T-helper 2 cell treated with Interferon-gamma antibody and Interleukin-4, amounts not matched to agents 100 ng/mL and 5 ng/mL, for 36 hours (primary cell): ENCODE measurements around the gene ASXL1. TPM values are rescaled to one million over a fixed set of nuclear protein-coding genes. Genes with fewer than 3 reads are reported as not detected.
"Not testable (repeated sequence)": the region's sequence is repeated elsewhere in the genome, so short reads cannot be mapped to it uniquely, and the experiment has no call there.

Experiments
- intact Hi-C: fragments of 100-400 bp; cut with micrococcal nuclease; formaldehyde crosslinking; loops from one replicate; pipeline ENCODE4 v1.15.1; 2023
- total RNA-seq: library from RNA; stranded (reverse); gene quantifications from 2 replicates; pipeline ENCODE4 v1.2.3, GENCODE V29; 2022

The ASXL1 gene
- total RNA-seq, 1 donor from 2014 or later, result 98.7 TPM

DNA sequence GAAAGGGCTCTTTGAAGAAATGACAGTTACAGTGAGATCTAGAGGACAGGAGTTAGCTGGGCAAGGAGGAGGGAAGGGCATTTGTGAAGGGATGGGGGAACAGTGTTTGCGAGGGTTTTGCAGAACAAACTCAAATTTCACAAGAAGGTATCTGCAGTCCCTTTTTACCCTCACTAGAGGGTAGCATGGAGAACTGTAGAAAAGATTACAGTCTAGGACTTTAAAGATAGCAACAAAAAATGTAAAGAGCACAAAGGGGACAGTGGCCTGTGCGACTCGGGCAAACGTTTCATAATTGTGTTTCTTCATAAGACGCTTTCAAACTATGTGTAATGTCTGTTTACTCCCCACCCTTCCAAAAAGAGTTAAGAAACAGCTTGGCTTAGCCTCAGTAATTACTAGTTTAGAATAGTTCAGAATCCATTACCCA is 21.2 kb upstream of the ASXL1 start:
- intact Hi-C loops, result loop anchor here (2.0 kb wide), 1 partner anchor 20 kb away; no protein-coding TSS in a partner anchor

DNA sequence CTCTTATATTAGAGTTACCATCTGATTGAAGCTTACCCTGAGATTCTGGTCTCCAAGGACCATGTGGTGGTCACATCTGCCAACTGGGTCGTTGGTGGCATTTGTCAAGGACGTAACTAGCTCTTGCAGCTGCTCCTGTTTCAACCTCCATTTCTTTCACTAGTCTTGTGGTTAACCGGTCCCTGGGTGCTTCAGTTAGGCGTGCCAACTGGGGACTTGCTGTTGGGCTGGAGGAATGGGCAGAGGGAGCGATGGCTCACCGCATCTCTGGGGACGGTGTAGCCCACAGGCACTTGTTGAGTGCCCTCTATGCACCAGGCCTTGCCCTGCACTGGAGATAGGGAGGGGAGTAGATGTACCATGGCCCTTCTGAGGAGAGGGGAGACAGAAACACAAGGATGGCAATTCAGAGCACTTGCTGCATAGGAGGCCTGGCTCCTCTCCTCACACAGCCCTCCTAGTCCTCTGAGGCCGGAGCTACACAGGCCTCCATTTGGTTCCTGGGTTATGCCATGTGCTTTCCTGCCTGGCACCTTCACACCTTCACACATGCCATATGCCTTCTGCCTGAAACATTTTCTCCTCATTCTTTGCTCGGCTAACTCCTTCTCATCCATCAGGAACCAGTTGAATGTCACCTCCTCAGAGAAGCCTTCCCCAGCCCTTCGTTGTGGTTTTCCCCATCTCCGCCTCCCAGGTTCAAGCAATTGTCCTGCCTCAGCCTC is 20.0 kb upstream of the ASXL1 start:
- intact Hi-C loops, result loop anchor here (2.0 kb wide), 1 partner anchor 19 kb away; no protein-coding TSS in a partner anchor

DNA sequence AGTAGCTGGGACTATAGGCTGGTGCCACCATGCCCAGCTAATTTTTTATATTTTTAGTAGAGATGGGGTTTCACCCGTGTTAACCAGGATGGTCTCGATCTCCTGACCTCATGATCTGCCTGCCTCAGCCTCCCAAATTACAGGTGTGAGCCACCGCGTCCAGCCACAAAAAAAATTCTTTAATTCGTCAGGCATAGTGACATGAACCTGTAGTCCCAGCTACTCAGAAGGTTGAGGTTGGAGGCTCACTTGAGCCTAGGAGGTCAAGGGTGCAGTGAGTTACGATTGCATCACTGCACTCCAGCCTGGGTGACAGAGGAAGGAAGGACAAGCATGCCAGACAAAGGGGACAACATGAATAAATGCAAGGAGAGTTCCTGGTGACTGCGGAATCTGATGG is 19.5 kb upstream of the ASXL1 start:
- intact Hi-C loops, result no loop called here

DNA sequence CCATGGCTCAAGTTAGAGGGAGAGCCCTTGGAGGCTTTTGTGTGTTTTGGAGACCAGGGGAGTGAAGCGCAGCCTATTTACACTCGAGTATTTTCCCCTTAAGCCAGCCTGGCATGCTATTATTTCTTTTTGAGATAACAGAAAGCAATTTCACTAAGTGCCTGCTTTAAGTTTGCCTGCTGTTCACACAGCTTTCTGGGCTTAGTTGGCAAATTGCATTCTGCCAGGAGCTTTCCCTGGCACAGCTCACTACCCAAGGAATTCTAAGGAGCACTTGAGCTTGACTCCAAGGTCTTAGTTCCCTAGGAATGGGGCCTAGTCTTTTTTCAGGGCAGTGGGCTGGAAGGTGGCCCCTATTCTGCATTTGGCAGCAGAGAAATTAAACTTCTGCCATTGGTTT is 19.0 kb upstream of the ASXL1 start:
- intact Hi-C loops, result no loop called here

DNA sequence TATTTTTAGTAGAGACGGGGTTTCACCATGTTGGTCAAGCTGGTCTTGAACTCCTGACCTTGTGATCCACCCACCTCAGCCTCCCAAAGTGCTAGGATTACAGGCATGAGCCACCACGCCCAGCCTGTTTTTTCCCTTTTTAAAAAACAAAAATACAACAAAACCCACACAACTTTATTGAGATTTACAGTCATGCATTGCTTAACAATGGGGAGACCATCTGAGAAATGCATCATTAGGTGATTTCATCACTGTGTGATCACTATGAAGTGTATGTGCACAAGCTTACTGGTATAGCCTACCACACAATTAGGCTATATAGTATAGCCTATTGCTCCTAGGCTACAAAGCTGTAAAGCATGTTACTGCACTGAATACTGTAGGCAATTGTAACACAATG is 17.1 kb upstream of the ASXL1 start:
- intact Hi-C loops, result not testable (repeated sequence)

DNA sequence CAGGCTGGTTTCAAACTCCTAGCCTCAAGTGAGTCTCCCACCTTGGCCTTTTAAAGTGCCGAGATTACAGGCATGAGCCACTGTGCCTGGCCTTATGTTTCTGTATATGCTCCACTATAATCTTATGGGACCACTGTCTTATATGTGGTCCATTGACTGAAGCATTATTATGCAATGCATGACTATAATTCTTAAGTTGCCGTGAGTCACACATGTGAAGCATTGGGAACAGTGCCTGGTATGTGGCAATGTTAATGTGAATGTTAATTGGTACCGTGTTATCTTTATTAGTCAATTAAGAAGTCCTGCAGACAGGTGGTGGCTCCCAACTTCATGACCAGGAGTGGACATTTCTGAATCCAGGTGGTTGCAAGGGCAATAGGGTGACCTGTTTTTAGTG is 14.7 kb upstream of the ASXL1 start:
- intact Hi-C loops, result no loop called here

DNA sequence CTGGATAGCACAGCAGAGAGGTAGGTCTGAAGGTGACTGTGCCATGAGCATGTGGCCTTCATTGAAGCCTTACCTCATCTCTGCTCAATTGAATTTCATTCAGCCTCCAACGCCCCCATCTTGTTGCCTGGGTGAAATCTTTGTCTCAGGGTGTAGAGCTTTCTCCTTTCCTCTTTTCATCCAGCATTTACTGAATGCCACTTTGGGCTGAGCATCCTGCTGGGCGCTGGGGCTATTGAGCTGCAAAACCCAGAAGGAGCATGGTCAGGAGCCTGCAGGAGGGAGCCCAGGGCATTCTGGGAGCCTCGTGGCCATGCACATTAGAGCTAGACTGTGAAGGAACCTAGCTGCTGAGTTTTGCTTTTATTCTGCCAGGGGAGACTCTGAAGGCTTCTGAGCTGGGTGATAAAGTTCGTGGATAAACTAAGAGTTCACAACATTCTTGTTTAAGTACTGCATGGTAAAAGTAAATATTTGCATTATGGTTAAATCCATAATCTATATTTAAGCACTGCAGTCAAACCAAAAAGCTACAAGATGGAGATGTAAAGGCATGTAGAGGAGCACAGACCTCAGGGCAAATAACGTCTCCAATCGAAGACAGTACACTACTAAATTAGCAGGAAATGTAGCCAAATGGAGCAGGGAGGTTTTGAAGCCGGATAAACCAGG is 13.2 kb upstream of the ASXL1 start:
- intact Hi-C loops, result no loop called here

DNA sequence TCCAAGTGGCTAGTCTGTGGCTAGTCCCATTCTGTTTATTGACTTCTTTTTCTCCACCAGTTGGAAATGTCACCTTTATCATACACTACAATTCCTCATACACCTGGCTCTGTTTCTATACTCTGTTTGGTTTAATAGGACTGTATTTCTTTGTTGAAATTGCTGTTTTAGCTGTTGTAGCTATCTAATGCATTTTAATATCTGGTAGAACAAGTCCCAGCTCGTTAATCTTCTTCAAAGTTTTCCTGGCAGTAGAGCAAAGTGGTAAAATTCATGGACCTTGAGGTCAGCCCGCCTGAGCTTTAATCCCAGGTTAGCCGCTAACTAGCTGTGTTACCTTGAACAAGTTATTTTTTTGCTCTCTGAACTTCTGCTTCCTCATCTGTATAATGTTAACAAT is 9.9 kb upstream of the ASXL1 start:
- intact Hi-C loops, result no loop called here

DNA sequence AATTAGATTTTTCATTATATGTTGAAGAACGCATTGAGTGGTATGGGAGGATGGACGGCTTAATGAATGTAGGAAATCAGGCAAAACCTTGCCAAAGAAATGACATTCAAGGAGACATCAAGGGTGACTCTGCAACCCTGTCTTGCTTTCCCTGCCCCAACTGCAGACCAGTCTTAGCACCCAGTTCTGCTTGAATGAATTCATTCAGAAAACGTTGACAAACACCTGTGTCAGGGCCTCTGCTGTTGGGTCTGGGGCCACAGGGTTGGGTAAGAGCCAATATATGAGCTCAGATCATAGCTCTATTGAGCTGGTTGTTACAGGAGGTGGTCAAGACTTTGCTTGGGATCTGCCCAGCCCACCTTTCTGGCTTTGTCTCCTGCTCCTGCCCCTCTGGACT is 7.7 kb upstream of the ASXL1 start:
- intact Hi-C loops, result loop anchor here (10.0 kb wide), 1 partner anchor 624 kb away; no protein-coding TSS in a partner anchor

DNA sequence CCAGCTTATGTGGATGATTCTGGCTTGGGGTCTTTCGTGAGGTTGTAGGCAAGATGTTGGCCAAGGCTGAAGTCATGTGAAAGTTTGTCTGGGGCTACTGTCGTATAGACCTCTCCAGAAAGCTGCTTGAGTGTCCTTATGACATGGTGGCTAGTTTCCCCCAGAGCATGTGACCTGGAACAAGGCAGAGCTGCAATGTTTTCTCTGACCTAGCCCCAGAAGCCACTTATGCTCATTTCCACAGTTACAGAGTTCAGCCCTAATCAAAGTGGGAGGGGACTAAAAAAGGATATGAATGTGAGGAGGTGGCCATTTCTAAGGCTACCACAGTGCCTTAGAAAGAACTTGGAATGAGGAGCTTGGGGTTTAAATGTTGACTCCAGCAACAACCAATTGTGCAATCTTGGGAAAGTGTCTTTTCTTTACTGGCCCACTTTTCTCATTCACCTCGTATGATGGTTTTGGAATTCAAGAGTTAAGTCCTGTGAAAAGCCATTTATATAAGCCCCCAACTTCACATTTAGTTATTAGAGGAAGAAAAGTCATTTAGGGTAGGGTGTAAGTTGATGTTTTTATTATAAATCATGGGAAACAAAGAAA is 5.9 kb upstream of the ASXL1 start:
- intact Hi-C loops, result loop anchor here (10.0 kb wide), 1 partner anchor 623 kb away; no protein-coding TSS in a partner anchor

DNA sequence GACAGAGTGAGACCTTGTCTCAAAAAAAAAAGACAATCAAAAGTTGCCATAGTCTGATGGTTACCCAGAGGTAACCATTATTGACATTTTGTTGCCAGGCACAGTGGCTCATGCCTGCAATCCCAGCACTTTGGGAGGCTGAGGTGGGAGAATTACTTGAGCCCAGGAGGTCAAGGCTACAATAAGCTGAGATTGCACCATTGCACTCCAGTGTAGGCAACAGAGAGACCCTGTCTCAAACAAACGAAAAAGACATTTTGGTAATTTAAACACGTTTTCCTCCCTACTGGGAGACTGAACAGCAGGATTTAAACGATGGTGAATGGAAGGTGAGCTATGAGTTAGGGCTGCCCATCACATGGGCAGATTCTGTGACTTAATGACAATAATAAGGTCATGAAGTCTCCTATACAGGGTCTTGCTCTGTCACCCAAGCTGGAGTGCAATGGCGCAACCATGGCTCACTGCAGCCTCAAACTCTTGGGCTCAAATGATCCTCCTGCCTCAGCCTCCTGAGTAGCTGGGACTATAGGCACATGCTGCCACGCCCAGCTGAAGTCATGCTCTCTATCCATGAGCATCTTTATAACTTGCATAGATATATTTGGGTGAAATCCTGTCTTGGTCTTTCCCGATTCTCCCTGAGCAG is 4.2 kb upstream of the ASXL1 start:
- intact Hi-C loops, result loop anchor here (10.0 kb wide), 1 partner anchor 621 kb away; no protein-coding TSS in a partner anchor

DNA sequence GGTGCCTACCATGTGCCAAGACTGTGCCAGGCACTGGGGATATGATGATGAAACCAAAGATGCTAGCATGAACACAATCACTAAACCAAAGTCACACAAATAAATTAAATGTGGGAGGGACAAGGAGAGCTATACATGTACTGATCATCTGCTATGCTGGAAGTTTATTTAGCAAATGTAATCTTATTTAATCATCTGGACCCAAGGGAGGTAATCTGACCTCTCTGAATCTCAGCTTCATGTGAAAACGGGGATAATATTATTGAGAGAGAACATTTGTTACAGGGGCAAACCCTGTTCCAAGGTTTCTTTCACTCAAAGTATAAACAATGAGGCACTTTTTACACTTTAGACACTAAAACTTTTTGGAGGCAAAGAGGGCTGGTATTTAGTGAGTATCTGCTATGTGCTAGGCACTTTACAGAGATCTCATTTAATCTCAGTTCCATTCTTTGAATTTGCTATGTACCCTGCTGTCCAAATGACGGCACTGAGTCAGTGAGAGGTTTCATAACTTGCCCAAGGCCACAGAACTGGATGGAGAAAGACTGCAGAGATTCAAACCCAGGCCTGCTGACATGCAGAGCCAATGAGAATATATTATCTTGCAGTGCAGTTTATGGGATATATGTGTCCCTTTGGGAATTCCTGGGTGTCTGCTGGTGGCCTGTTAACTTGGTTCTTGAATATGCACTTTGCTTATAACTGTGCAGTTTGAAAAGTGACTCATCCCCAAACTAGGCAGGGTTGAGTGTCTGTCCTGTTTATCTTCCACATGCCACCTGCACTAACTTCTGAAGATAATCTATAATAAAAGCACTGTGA is 3.3 kb upstream of the ASXL1 start:
- intact Hi-C loops, result loop anchor here (5.0 to 10.0 kb wide), 3 partner anchors 52 to 620 kb away; no protein-coding TSS in a partner anchor

DNA sequence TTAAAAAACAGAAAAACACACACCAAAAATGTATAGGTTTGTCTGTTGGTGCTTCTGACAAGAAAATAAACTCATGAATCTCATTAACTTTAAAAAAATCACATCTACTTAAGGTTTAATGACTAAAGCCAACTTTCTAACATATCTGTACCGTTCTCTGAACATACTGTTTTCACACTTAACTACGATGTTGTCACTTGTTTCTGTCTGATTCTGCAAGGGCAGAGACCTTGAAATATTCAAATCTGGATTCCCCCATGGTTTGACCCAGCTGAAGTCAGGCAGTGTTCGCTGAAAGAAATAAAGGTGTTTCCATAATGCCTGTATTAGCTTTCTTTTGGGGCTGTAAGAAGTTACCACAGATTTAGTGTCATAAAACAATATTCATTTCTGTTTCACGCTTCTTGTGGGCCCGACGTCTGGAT is 2.7 kb upstream of the ASXL1 start:
- intact Hi-C loops, result loop anchor here (5.0 to 10.0 kb wide), 3 partner anchors 52 to 619 kb away; no protein-coding TSS in a partner anchor

DNA sequence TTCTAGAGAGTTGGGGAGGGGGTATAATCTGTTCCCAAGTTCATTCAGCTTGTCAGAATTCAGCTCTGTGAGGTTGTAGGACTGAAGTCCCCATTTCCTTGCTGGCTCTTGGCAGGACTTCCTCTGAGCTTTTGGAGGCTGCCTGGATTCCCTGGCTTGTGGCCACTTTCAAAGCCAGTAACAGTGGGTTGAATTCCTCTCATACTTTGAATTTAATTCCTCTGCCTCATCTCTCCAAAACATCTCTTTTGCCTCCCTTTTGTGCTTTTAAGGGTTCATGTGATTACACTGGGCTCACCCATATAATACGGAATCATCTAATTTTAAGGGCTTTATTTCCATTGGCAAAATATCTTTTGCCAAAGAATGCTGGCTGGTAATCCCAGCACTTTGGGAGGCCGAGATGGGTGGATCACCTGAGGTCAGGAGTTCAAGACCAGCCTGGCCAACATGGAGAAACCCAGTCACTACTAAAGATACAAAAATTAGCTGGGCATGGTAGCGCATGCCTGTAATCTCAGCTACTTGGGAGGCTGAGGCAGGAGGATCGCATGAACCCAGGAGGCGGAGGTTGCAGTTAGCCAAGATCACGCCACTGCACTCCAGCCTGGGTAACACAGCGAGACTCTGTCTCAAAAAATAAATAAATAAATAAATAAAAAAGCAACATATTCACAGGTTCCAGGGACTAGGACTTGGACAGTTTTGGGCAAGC is 2.1 kb upstream of the ASXL1 start:
- intact Hi-C loops, result loop anchor here (2.0 to 10.0 kb wide), 4 partner anchors 19 to 619 kb away; no protein-coding TSS in a partner anchor

DNA sequence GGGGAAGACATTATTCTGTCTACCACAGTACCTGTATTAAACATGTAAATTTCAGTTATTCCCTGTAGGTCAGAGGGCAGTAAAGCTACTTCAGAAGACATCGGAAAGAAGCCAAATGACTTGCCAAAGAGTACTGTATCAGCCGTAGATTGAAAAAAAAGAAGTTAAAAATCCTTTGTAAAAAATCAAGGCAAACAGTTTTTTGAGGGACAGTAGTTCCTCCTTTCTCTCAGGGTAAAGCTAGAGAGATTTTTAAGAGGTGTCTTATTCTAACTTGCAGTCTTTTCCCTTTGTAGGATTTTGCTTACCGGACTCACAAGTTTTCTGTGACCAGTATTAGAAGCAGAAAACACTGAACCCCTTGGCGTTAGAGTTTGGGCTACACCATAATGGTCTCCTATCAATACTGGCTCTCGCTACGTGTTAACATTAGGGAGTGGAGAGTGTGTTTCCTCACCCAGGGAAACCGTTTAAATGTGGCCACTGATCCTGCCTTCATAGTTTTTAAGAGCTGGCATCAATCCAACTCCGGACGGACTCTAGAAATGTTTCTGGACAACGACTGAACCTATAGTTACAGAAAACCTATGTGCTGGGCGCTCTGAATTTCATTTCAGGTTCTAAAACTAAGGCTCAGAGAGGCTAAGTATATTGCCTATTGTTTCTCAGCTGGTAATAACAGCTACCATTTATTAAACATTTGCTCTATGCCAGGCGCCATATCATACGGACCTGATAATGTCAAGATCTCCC is 1.3 kb upstream of the ASXL1 start:
- intact Hi-C loops, result loop anchor here (2.0 to 10.0 kb wide), 4 partner anchors 20 to 618 kb away; no protein-coding TSS in a partner anchor

DNA sequence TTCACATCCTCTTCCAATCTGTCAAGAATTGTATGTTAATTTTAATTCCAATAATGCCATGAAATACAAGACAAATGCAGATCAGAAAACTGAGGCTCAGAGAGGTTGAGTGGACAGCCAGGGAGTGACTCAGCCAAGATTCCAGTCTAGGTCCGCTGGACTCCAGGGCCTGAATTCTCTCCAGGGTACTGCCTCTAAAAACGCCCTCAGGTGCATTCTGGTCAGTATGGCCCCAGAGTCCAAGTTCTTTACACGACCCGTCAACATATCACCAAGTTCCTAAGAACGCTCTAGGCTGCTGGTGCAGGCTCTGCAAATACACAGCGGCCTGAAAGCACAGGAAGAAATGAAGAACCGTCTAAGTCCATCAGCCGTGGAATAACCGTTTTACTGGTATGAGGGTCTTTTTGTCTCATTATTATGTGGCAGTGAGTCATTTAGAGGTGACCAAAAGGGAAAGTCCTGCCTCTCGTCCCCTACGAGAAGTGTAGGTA is 709 bp upstream of the ASXL1 start:
- intact Hi-C loops, result loop anchor here (2.0 to 10.0 kb wide), 4 partner anchors 21 to 617 kb away; no protein-coding TSS in a partner anchor

DNA sequence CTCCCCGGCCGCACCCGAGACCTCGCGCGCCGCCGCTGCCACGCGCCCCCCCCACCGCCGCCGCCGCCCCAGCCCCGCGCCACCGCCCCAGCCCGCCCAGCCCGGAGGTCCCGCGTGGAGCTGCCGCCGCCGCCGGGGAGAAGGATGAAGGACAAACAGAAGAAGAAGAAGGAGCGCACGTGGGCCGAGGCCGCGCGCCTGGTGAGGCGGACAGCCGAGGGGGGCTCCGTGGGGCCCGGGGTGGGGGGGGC is 426 bp downstream of the ASXL1 start:
- intact Hi-C loops, result loop anchor here (1.0 to 10.0 kb wide), 9 partner anchors 29 to 616 kb away; partner anchors contain the start of genes PDRG1, PLAGL2, POFUT1 and TM9SF4

DNA sequence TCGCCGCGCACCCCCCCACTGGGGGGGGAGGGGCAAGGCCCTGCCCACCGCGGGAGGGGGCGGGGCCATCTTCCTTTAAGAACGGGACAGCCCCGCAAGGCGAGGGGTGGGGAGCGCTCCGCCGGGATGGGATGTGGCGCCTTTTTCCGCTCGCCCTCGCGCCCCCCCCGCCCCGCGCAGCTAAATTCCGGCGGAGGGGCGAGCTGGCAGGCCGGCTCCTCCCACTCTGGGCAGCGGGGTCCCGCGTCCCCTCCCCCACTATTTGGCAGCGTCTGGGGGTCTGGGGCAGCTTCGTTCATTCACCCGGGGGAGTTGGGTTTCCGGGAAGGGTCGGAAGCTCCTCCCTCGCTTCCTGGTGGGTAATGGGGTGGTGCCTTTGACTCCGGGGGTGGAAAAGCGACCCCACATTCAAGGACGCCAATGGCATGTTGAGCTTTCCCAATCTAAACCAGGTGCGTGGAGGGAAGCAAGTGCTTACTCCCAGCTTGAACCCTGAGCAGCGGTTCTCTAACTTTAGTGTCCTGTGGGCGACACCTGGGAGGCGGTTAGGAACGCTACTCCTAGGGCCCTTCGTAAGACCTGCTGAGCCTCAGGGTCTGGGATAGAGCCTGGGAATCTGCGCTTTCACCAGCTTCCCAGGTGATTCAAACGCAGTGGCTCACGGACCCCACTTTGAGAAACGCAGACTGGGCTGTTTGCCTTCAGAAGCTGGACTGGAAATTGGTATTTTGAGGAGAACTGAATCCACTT is 927 bp downstream of the ASXL1 start:
- intact Hi-C loops, result loop anchor here (1.0 to 10.0 kb wide), 9 partner anchors 28 to 616 kb away; partner anchors contain the start of genes PDRG1, PLAGL2, POFUT1 and TM9SF4
